H9 (cell line): ENCODE data around the gene GNPAT. TPM values are rescaled to one million over a fixed set of nuclear protein-coding genes. Genes with fewer than 3 reads are reported as not detected.

ENCODE experiments used
- DNase-seq: peaks from one replicate; pipeline ENCODE4 v3.0.0-alpha.2; 2017
- H2AFZ ChIP-seq: one replicate; pipeline ENCODE4 v1.6.1; 2013; ENCODE audit warnings: mild to moderate bottlenecking, low read length, control low read depth, moderate library complexity
- H2AK5ac ChIP-seq: 2 replicates; pipeline ENCODE4 v1.6.1; 2013; ENCODE audit warnings: low read length, control low read depth, mixed read lengths; ENCODE audit not compliant: insufficient read length
- H2BK120ac ChIP-seq: one replicate; pipeline ENCODE4 v1.6.1; 2013; ENCODE audit warnings: low read depth, mild to moderate bottlenecking, low read length, control low read depth, inconsistent platforms; ENCODE audit not compliant: poor library complexity, severe bottlenecking
- H2BK12ac ChIP-seq: 2 replicates; pipeline ENCODE4 v1.6.1; 2013; ENCODE audit warnings: low read length, control low read depth, mixed read lengths, low read depth; ENCODE audit not compliant: insufficient read length
- H2BK15ac ChIP-seq: 2 replicates; pipeline ENCODE4 v1.6.1; 2013; ENCODE audit warnings: low read depth, low read length, control low read depth
- H2BK20ac ChIP-seq: one replicate; pipeline ENCODE4 v1.6.1; 2013; ENCODE audit warnings: low read depth, mild to moderate bottlenecking, low read length, control low read depth, inconsistent platforms; ENCODE audit not compliant: poor library complexity, severe bottlenecking
- H2BK5ac ChIP-seq: 2 replicates; pipeline ENCODE4 v1.6.1; 2013; ENCODE audit warnings: low read length, control low read depth, mixed read lengths; ENCODE audit not compliant: insufficient read length
- H3K14ac ChIP-seq: 2 replicates; pipeline ENCODE4 v1.6.1; 2013; ENCODE audit warnings: low read length, control low read depth; ENCODE audit not compliant: insufficient read depth
- H3K18ac ChIP-seq: 2 replicates; pipeline ENCODE4 v1.6.1; 2013; ENCODE audit warnings: low read depth, mild to moderate bottlenecking, mixed read lengths, low read length, control low read depth; ENCODE audit not compliant: insufficient read length
- H3K23ac ChIP-seq: 2 replicates; pipeline ENCODE4 v1.6.1; 2013; ENCODE audit warnings: low read length, control low read depth, mixed read lengths, low read depth; ENCODE audit not compliant: insufficient read length
- H3K23me2 ChIP-seq: 2 replicates; pipeline ENCODE4 v1.6.1; 2013; ENCODE audit warnings: low read depth, mild to moderate bottlenecking, mixed read lengths, low read length, control low read depth; ENCODE audit not compliant: insufficient read length, poor library complexity, severe bottlenecking
- H3K27ac ChIP-seq: 2 replicates; pipeline ENCODE4 v1.5.1; 2013; ENCODE audit warnings: low read length, control low read depth, mixed read lengths, low read depth; ENCODE audit not compliant: insufficient read length
- H3K27me3 ChIP-seq: 2 replicates; pipeline ENCODE4 v1.6.1; 2013; ENCODE audit warnings: low read length, control low read depth, inconsistent platforms; ENCODE audit not compliant: insufficient read depth
- H3K4ac ChIP-seq: 2 replicates; pipeline ENCODE4 v1.6.1; 2013; ENCODE audit warnings: low read depth, mild to moderate bottlenecking, control low read depth, inconsistent platforms, low read length, moderate library complexity
- H3K4me1 ChIP-seq: 2 replicates; pipeline ENCODE4 v1.6.1; 2013; ENCODE audit warnings: low read length, control low read depth, inconsistent platforms; ENCODE audit not compliant: insufficient read depth
- H3K4me2 ChIP-seq: 2 replicates; pipeline ENCODE4 v1.6.1; 2013; ENCODE audit warnings: low read length, control low read depth, mixed read lengths; ENCODE audit not compliant: insufficient read length, insufficient read depth
- H3K56ac ChIP-seq: 2 replicates; pipeline ENCODE4 v1.6.1; 2013; ENCODE audit warnings: low read depth, mild to moderate bottlenecking, mixed read lengths, low read length, control low read depth; ENCODE audit not compliant: insufficient read length
- H3K79me1 ChIP-seq: 2 replicates; pipeline ENCODE4 v1.6.1; 2013; ENCODE audit warnings: low read depth, mild to moderate bottlenecking, moderate library complexity, low read length, control low read depth, inconsistent platforms; ENCODE audit not compliant: insufficient read depth, poor library complexity, severe bottlenecking
- H3K79me2 ChIP-seq: 2 replicates; pipeline ENCODE4 v1.6.1; 2013; ENCODE audit warnings: low read length, control low read depth, inconsistent platforms; ENCODE audit not compliant: insufficient read depth
- H3K9ac ChIP-seq: 2 replicates; pipeline ENCODE4 v1.6.1; 2013; ENCODE audit warnings: low read length, control low read depth, mixed read lengths; ENCODE audit not compliant: insufficient read length; ENCODE audit errors: extremely low read depth
- H3K9me3 ChIP-seq: one replicate; pipeline ENCODE4 v1.6.1; 2013; ENCODE audit warnings: low read depth, low read length, inconsistent platforms; ENCODE audit not compliant: control insufficient read depth
- H3T11ph ChIP-seq: one replicate; pipeline ENCODE4 v1.6.1; 2013; ENCODE audit warnings: mild to moderate bottlenecking, low read length, control low read depth, inconsistent platforms
- H4K20me1 ChIP-seq: one replicate; pipeline ENCODE4 v1.6.1; 2013; ENCODE audit not compliant: control insufficient read depth, insufficient read length, insufficient read depth
- H4K5ac ChIP-seq: 2 replicates; pipeline ENCODE4 v1.6.1; 2013; ENCODE audit warnings: low read depth, mild to moderate bottlenecking, mixed read lengths, low read length, control low read depth; ENCODE audit not compliant: insufficient read length
- H4K8ac ChIP-seq: replicated peaks from 2 replicates; pipeline ENCODE4 v1.6.1; 2013; ENCODE audit warnings: low read length, control low read depth, mixed read lengths, low read depth; ENCODE audit not compliant: insufficient read length
- H4K91ac ChIP-seq: 2 replicates; pipeline ENCODE4 v1.6.1; 2013; ENCODE audit warnings: low read depth, mild to moderate bottlenecking, moderate library complexity, mixed read lengths, low read length, control low read depth; ENCODE audit not compliant: insufficient read length
- H3K27ac Mint-ChIP-seq, 3 experiments: 2 replicates in 2 of 3; 3 replicates in 1 of 3; pipeline ENCODE4 v1.8.0; 2020 to 2021; ENCODE audit warnings: mixed read lengths in 3 of 3, mild to moderate bottlenecking in 1 of 3, moderate library complexity in 1 of 3
- H3K27me3 Mint-ChIP-seq: 2 replicates; pipeline ENCODE4 v1.8.0; 2021; ENCODE audit warnings: low read depth, mild to moderate bottlenecking, moderate library complexity, mixed read lengths
- H3K36me3 Mint-ChIP-seq, 3 experiments: 2 replicates in 2 of 3; 3 replicates in 1 of 3; pipeline ENCODE4 v1.8.0; 2020 to 2021; ENCODE audit warnings: low read depth in 3 of 3, mixed read lengths in 3 of 3; ENCODE audit not compliant: insufficient read depth in 1 of 3
- H3K4me1 Mint-ChIP-seq, 2 experiments: 2 replicates each; pipeline ENCODE4 v1.8.0; 2020; ENCODE audit warnings: mixed read lengths in 2 of 2
- H3K4me3 Mint-ChIP-seq, 2 experiments: 2 replicates in 1 of 2; 3 replicates in 1 of 2; pipeline ENCODE4 v1.8.0; 2020 to 2021; ENCODE audit warnings: mild to moderate bottlenecking in 2 of 2, mixed read lengths in 2 of 2, moderate library complexity in 1 of 2
- H3K9me3 Mint-ChIP-seq, 2 experiments: 2 replicates in 1 of 2; 3 replicates in 1 of 2; pipeline ENCODE4 v1.8.0; 2020; ENCODE audit warnings: mild to moderate bottlenecking in 2 of 2, mixed read lengths in 2 of 2, moderate library complexity in 1 of 2
- WGBS: extraction: QIAGEN DNeasy Blood & Tissue Kit; methylation state at CpG from one replicate; pipeline ENCODE4 v1.1.7; 2013; ENCODE audit warnings: missing lambda C conversion rate, low lambda C conversion rate, mixed read lengths; ENCODE audit not compliant: insufficient read length; ENCODE audit errors: extremely low coverage; 5-methylcytosine and 5-hydroxymethylcytosine counted together
- total RNA-seq: library from RNA; stranded (reverse); gene quantifications from 2 replicates; pipeline ENCODE4 v1.2.1, GENCODE V29; 2021
- TF ChIP-seq, protein P1 (sequence below): fragments of 200-600 bp; sonication (generic); conservative IDR thresholded peaks from 3 replicates; pipeline ENCODE4 v1.8.0; 2021; ENCODE audit warnings: antibody characterized with exemption, mild to moderate bottlenecking

The GNPAT gene
- total RNA-seq, 1 experiment from 2014 or later = 38.1 TPM

DNA sequence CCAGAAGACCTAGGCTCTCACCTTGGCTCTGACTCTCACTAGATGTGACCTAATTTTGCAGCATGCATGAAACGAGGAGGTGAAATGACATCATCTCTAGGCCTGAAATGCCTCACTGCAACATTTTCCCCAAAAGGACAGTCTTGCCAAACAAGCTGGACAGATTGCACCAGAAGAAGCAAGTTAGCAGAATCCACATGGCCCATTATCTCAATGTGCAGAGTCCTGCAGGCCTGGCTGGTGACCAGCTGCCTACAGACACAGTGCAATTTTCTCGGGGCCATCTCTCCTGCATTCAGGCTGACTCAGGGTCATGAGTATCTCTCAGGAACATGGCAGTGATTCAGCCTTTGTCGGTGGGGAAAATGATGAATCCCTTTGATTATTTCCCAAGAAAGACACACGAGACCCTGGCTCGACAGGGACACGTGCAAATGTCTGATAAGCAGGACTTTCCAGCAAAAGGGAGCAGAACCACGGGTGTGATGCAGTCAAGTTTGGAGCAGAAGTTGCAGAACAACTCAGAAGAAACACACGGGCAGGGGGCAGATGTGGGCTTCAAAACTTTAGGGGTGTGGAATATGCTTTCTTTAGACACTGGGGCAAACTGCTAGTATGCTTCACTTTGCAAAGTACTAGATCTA, 40.5 kb upstream of the GNPAT start:
- no CpG with 5 or more reads among the region's 8 CpGs for WGBS
- Histone ChIP-seq H4K20me1 (no peaks in the 10 kb centered on the region), H3K27me3 (peaks cover 12% of the 10 kb centered on the region; the same call in 1 of the 2 replicates), H2BK120ac (no peak overlapping the region), H3T11ph (no peak overlapping the region), H2BK12ac (no peak overlapping the region), H3K9ac (no peak overlapping the region), H3K79me2 (no peaks in the 10 kb centered on the region), H3K79me1 (no peaks in the 10 kb centered on the region), H3K9me3 (no peaks in the 10 kb centered on the region), H4K91ac (no peak overlapping the region), H2AK5ac (no peak overlapping the region), H2BK20ac (no peak overlapping the region), H4K5ac (no peak overlapping the region), H3K56ac (no peak overlapping the region), H2BK15ac (no peak overlapping the region), H3K4me2 (no peak overlapping the region), H3K18ac (no peak overlapping the region), H3K23me2 (no peaks in the 10 kb centered on the region), H3K4me1 (no peaks in the 10 kb centered on the region), H3K4ac (no peak overlapping the region), H3K27ac (no peak overlapping the region), H3K14ac (no peak overlapping the region), H2BK5ac (no peak overlapping the region), H2AFZ (no peak overlapping the region), H3K23ac (no peak overlapping the region), H4K8ac (no peak overlapping the region)
- no peaks in the 10 kb centered on the region for H3K9me3 Mint-ChIP-seq
- no peak overlapping the region for H3K27ac Mint-ChIP-seq
- no peaks in the 10 kb centered on the region for H3K36me3 Mint-ChIP-seq
- H3K27me3 Mint-ChIP-seq = peaks cover 99% of the 10 kb centered on the region
- no peaks in the 10 kb centered on the region for H3K4me1 Mint-ChIP-seq
- DNase-seq = no peak
- no peak overlapping the region for H3K4me3 Mint-ChIP-seq
- TF ChIP-seq, protein P1, sequence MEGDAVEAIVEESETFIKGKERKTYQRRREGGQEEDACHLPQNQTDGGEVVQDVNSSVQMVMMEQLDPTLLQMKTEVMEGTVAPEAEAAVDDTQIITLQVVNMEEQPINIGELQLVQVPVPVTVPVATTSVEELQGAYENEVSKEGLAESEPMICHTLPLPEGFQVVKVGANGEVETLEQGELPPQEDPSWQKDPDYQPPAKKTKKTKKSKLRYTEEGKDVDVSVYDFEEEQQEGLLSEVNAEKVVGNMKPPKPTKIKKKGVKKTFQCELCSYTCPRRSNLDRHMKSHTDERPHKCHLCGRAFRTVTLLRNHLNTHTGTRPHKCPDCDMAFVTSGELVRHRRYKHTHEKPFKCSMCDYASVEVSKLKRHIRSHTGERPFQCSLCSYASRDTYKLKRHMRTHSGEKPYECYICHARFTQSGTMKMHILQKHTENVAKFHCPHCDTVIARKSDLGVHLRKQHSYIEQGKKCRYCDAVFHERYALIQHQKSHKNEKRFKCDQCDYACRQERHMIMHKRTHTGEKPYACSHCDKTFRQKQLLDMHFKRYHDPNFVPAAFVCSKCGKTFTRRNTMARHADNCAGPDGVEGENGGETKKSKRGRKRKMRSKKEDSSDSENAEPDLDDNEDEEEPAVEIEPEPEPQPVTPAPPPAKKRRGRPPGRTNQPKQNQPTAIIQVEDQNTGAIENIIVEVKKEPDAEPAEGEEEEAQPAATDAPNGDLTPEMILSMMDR = no peak
